BE2C (cell line): Measurements from ENCODE around the gene FAM193A.

Source experiments
- DNase-seq: peaks from one replicate; pipeline ENCODE4 v3.0.0-alpha.2; 2020
- H3K27me3 ChIP-seq: fragments of 250-450 bp; sonication (Bioruptor Pico); 2 replicates; pipeline ENCODE4 v1.5.1; 2020; ENCODE audit warnings: mild to moderate bottlenecking
- H3K36me3 ChIP-seq: fragments of 250-450 bp; sonication (Bioruptor Pico); 2 replicates; pipeline ENCODE4 v1.5.1; 2020; ENCODE audit warnings: mild to moderate bottlenecking
- H3K4me1 ChIP-seq: fragments of 250-450 bp; sonication (Bioruptor Pico); 2 replicates; pipeline ENCODE4 v1.5.1; 2020
- H3K4me3 ChIP-seq: 2 replicates; pipeline ENCODE4 v1.5.1; 2011; ENCODE audit warnings: low read depth, low read length
- H3K9me3 ChIP-seq: fragments of 250-450 bp; sonication (Bioruptor Pico); 2 replicates; pipeline ENCODE4 v1.5.1; 2020
- TF ChIP-seq, protein P1 (sequence below): IDR thresholded peaks from 2 replicates; pipeline ENCODE4 v1.5.1; 2012; ENCODE audit warnings: mild to moderate bottlenecking, low read depth, low read length

The FAM193A gene

GRCh38 chr4:2579910-2580309 is 43.5 kb downstream of the FAM193A start:
- Histone ChIP-seq H3K4me3 (no peak overlapping the region), H3K4me1 (no peaks in the 10 kb centered on the region), H3K36me3 (peaks cover 2% of the 10 kb centered on the region), H3K27me3 (no peaks in the 10 kb centered on the region), H3K9me3 (no peaks in the 10 kb centered on the region)
- DNase-seq: no peak
- TF ChIP-seq, protein P1, sequence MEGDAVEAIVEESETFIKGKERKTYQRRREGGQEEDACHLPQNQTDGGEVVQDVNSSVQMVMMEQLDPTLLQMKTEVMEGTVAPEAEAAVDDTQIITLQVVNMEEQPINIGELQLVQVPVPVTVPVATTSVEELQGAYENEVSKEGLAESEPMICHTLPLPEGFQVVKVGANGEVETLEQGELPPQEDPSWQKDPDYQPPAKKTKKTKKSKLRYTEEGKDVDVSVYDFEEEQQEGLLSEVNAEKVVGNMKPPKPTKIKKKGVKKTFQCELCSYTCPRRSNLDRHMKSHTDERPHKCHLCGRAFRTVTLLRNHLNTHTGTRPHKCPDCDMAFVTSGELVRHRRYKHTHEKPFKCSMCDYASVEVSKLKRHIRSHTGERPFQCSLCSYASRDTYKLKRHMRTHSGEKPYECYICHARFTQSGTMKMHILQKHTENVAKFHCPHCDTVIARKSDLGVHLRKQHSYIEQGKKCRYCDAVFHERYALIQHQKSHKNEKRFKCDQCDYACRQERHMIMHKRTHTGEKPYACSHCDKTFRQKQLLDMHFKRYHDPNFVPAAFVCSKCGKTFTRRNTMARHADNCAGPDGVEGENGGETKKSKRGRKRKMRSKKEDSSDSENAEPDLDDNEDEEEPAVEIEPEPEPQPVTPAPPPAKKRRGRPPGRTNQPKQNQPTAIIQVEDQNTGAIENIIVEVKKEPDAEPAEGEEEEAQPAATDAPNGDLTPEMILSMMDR: no peak

DNA sequence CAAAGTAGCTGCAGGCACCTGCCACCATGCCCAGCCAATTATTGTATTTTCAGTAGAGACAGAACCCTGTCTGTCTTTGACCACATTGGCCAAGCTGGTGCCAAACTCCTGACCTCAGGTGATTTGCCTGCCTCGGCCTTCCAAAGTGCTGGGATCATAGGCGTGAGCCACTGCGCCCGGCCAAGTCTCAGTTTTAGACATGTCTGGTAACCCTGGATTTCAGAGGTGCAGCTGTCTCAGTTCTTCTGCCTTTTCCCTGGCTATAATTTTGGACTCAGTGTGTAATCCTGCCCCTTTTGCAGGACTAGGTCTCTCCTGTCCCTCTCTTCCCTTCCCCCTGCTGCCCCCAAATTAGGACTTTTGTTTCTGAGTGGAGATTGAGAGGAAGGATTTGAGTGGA is 46.6 kb downstream of the FAM193A start:
- Histone ChIP-seq H3K4me1 (no peaks in the 10 kb centered on the region), H3K36me3 (no peaks in the 10 kb centered on the region), H3K9me3 (no peaks in the 10 kb centered on the region), H3K4me3 (no peak overlapping the region), H3K27me3 (no peaks in the 10 kb centered on the region)
- no peak for DNase-seq
- TF ChIP-seq, protein P1: no peak

GRCh38 chr4:2583517-2583916 is 47.1 kb downstream of the FAM193A start:
- Histone ChIP-seq H3K9me3 (no peaks in the 10 kb centered on the region), H3K36me3 (no peaks in the 10 kb centered on the region), H3K4me3 (no peak overlapping the region), H3K4me1 (no peaks in the 10 kb centered on the region), H3K27me3 (no peaks in the 10 kb centered on the region)
- no peak for DNase-seq
- TF ChIP-seq, protein P1: no peak

DNA sequence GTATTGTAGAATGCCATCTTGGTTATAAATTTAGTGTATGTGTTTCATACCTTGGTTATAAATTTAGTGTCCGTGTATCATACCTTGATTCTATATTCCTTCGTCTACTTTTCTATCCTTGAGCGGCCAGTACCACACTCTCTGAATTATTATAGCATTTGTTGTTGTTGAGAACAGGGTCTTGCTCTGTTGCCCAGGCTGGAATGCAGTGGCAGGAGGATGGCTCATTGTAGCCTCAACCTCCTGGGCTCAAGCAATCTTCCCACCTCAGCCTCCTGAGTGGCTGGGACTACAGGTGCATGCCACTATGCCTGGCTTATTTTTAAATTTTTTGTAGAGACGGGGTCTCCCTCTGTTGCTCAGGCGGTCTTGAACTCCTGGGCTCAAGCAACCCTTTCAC is 50.1 kb downstream of the FAM193A start:
- H3K27me3 ChIP-seq: no peaks in the 10 kb centered on the region
- H3K9me3 ChIP-seq: no peaks in the 10 kb centered on the region
- no peaks in the 10 kb centered on the region for H3K36me3 ChIP-seq
- TF ChIP-seq, protein P1: no peak
- no peak overlapping the region for H3K4me3 ChIP-seq
- H3K4me1 ChIP-seq: no peaks in the 10 kb centered on the region
- DNase-seq: no peak

GRCh38 chr4:2587213-2587823 is 50.9 kb downstream of the FAM193A start:
- Histone ChIP-seq H3K4me1 (no peaks in the 10 kb centered on the region), H3K27me3 (no peaks in the 10 kb centered on the region), H3K36me3 (no peaks in the 10 kb centered on the region), H3K4me3 (no peak overlapping the region), H3K9me3 (no peaks in the 10 kb centered on the region)
- TF ChIP-seq, protein P1: no peak
- DNase-seq: no peak

DNA sequence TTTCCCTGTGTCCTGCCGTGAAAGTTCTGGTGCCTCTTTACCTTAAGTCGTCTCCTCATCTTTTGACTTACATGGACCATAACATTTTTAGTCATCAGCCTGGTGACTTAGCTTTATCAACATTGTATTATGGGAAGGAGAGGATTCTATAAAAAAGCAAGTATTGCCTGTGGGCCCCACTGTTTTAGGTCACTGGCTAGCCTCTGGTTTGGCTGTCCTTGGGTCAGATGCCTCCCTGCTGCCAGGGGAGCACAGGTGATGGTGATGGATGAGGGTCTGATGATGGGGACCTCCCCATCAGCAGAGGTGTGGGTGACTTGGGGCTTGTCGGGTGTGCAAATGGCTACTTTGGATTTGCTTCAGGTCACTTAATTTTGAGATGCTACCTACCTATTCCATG is 51.8 kb downstream of the FAM193A start:
- DNase-seq: no peak
- TF ChIP-seq, protein P1: no peak
- Histone ChIP-seq H3K9me3 (no peaks in the 10 kb centered on the region), H3K36me3 (no peaks in the 10 kb centered on the region), H3K4me1 (peaks cover 9% of the 10 kb centered on the region), H3K4me3 (no peak overlapping the region), H3K27me3 (no peaks in the 10 kb centered on the region)
